DND-41 (cell line): Measurements from ENCODE around the gene EXOC4.
"Not testable (repeated sequence)": the region's sequence is repeated elsewhere in the genome, so short reads cannot be mapped to it uniquely, and the experiment has no call there.

ENCODE experiments used
- ATAC-seq: fragments of 200-7000 bp; cut with Tn5 transposase; 3 replicates; pipeline ENCODE4 v1.9.1; 2021; ENCODE audit warnings: low read depth; ENCODE audit not compliant: insufficient read depth
- DNase-seq: peaks from one replicate; pipeline ENCODE4 v3.0.0-alpha.2; 2020
- H2AFZ ChIP-seq: 2 replicates; pipeline ENCODE4 v1.6.0; 2012; ENCODE audit warnings: low read depth, low read length
- H3K27ac ChIP-seq: 2 replicates; pipeline ENCODE4 v1.5.1; 2012; ENCODE audit warnings: low read length, inconsistent platforms
- H3K27me3 ChIP-seq: fragments of 200-600 bp; sonication (generic); 2 replicates; pipeline ENCODE4 v1.6.0; 2012; ENCODE audit warnings: low read length, mild to moderate bottlenecking, inconsistent platforms; ENCODE audit not compliant: insufficient read depth, poor library complexity
- H3K36me3 ChIP-seq: 2 replicates; pipeline ENCODE4 v1.5.1; 2012; ENCODE audit warnings: low read length, inconsistent platforms; ENCODE audit not compliant: insufficient read depth
- H3K4me1 ChIP-seq: 2 replicates; pipeline ENCODE4 v1.5.1; 2012; ENCODE audit warnings: mild to moderate bottlenecking, low read length; ENCODE audit not compliant: insufficient read depth
- H3K4me2 ChIP-seq: 2 replicates; pipeline ENCODE4 v1.6.0; 2012; ENCODE audit warnings: mild to moderate bottlenecking, moderate library complexity, low read length, inconsistent platforms; ENCODE audit not compliant: insufficient read depth
- H3K4me3 ChIP-seq, 2 experiments: fragments of 200-600 bp in 1 of 2; shearing (Covaris generic) in 1 of 2; 2 replicates each; pipeline ENCODE4 v1.5.1; 2012 to 2016; ENCODE audit warnings: inconsistent platforms in 2 of 2, low read length in 2 of 2, mild to moderate bottlenecking in 2 of 2, low read depth in 1 of 2, moderate library complexity in 1 of 2
- H3K79me2 ChIP-seq: 2 replicates; pipeline ENCODE4 v1.6.0; 2012; ENCODE audit warnings: low read length, inconsistent platforms; ENCODE audit not compliant: insufficient read depth
- H3K9ac ChIP-seq: 2 replicates; pipeline ENCODE4 v1.6.0; 2012; ENCODE audit warnings: low read depth, mild to moderate bottlenecking, inconsistent platforms, low read length, moderate library complexity
- H3K9me3 ChIP-seq: 2 replicates; pipeline ENCODE4 v1.5.1; 2012; ENCODE audit warnings: low read length, moderate library complexity, mild to moderate bottlenecking, inconsistent platforms; ENCODE audit not compliant: insufficient read depth, severe bottlenecking
- H4K20me1 ChIP-seq: 2 replicates; pipeline ENCODE4 v1.6.0; 2012; ENCODE audit warnings: low read length; ENCODE audit not compliant: insufficient read depth
- EZH2 ChIP-seq: IDR thresholded peaks from 3 replicates; pipeline ENCODE4 v1.6.1; 2012; ENCODE audit warnings: borderline replicate concordance, low read depth, mild to moderate bottlenecking, moderate library complexity, low read length, inconsistent platforms; ENCODE audit not compliant: severe bottlenecking
- TF ChIP-seq, protein P1 (sequence below): IDR thresholded peaks from 2 replicates; pipeline ENCODE4 v1.5.1; 2012; ENCODE audit warnings: borderline replicate concordance, low read length, moderate library complexity, mild to moderate bottlenecking; ENCODE audit not compliant: poor library complexity, severe bottlenecking; ENCODE audit errors: extremely low read depth

EXOC4 gene

DNA sequence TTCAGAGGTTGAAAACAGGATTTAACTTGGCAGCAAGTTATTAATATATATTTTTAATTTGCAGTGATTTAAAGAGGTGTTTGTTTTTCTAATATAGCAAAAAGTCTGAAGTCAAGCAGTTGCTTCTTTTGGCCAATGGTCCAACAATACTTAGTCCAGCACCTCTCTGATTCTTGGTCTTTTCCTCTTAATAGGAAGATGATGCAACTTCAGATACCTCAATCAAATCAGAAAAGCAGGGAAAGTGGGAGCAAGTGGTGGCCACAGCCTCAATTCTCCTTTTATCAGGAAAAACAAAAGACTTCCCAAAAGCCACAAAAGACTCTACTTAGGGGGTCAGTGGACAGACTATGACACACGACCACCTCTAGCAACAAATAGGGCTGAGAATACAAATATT, 740.7 kb downstream of the EXOC4 start:
- no peak overlapping the region for H3K27ac ChIP-seq
- 0 out of 2 replicates have a peak, but pooled peaks cover 10% of the 10 kb centered on the region for H3K36me3 ChIP-seq
- H3K4me2 ChIP-seq, result no peak overlapping the region
- no peaks in the 10 kb centered on the region for H4K20me1 ChIP-seq
- TF ChIP-seq EZH2, result no peak
- TF ChIP-seq, protein P1, sequence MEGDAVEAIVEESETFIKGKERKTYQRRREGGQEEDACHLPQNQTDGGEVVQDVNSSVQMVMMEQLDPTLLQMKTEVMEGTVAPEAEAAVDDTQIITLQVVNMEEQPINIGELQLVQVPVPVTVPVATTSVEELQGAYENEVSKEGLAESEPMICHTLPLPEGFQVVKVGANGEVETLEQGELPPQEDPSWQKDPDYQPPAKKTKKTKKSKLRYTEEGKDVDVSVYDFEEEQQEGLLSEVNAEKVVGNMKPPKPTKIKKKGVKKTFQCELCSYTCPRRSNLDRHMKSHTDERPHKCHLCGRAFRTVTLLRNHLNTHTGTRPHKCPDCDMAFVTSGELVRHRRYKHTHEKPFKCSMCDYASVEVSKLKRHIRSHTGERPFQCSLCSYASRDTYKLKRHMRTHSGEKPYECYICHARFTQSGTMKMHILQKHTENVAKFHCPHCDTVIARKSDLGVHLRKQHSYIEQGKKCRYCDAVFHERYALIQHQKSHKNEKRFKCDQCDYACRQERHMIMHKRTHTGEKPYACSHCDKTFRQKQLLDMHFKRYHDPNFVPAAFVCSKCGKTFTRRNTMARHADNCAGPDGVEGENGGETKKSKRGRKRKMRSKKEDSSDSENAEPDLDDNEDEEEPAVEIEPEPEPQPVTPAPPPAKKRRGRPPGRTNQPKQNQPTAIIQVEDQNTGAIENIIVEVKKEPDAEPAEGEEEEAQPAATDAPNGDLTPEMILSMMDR, result no peak
- DNase-seq (no peak), ATAC-seq (no peak)
- H3K4me1 ChIP-seq, result no peaks in the 10 kb centered on the region
- H3K79me2 ChIP-seq, result no peaks in the 10 kb centered on the region
- no peak overlapping the region for H2AFZ ChIP-seq
- no peaks in the 10 kb centered on the region for H3K9me3 ChIP-seq
- no peak overlapping the region for H3K9ac ChIP-seq
- H3K27me3 ChIP-seq, result no peaks in the 10 kb centered on the region
- no peak overlapping the region for H3K4me3 ChIP-seq

- not testable (repeated sequence) for H3K4me3 ChIP-seq, H3K9me3 ChIP-seq, H3K79me2 ChIP-seq, H4K20me1 ChIP-seq, H3K9ac ChIP-seq, H3K4me1 ChIP-seq, H3K27ac ChIP-seq, H3K27me3 ChIP-seq, ATAC-seq, H2AFZ ChIP-seq, DNase-seq, H3K4me2 ChIP-seq
- H3K36me3 ChIP-seq, result peaks cover 10% of the 10 kb centered on the region; the same call in 1 of the 2 replicates
Measured at GRCh38 chr7:133994100-133994499, 741.2 kb downstream of the EXOC4 start.

DNA sequence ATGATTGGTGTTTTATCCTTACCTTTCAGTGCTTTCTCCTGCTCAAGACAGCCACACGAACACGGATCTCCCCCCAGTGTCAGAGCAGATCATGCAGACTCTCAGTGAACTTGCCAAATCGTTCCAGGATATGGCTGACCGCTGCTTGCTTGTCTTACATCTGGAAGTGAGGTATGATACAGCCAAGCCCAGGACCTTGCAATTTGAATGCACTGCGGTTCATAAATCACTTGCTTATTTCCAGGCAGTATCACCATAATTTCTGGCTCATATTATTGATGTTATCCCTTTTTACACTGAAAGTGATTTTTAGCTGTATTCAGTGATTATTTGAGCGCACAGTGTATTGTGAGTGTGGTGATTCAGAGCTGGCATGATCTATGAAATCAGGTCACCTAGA, 744.6 kb downstream of the EXOC4 start:
- no peaks in the 10 kb centered on the region for H3K27me3 ChIP-seq
- H3K4me3 ChIP-seq, result no peak overlapping the region
- TF ChIP-seq, protein P1, result no peak
- no peak for TF ChIP-seq EZH2
- no peaks in the 10 kb centered on the region for H4K20me1 ChIP-seq
- H3K36me3 ChIP-seq, result peaks cover 10% of the 10 kb centered on the region; the same call in 1 of the 2 replicates
- H2AFZ ChIP-seq, result no peak overlapping the region
- no peak overlapping the region for H3K4me2 ChIP-seq
- no peaks in the 10 kb centered on the region for H3K79me2 ChIP-seq
- no peak for DNase-seq
- H3K9me3 ChIP-seq, result no peaks in the 10 kb centered on the region
- H3K9ac ChIP-seq, result no peak overlapping the region
- no peak overlapping the region for H3K27ac ChIP-seq
- no peaks in the 10 kb centered on the region for H3K4me1 ChIP-seq
- no peak for ATAC-seq

- TF ChIP-seq, protein P1, result no peak
- no peak for TF ChIP-seq EZH2
- H3K27ac ChIP-seq, result no peak overlapping the region
- no peak for DNase-seq
Measured at GRCh38 chr7:133999178-133999577, 746.3 kb downstream of the EXOC4 start.

More at GRCh38 chr7:133999178-133999577, 746.3 kb downstream of the EXOC4 start:
- Histone ChIP-seq H3K27me3 (no peaks in the 10 kb centered on the region), H3K36me3 (peaks cover 10% of the 10 kb centered on the region; the same call in 1 of the 2 replicates), H3K9ac (no peak overlapping the region), H3K4me2 (no peak overlapping the region), H4K20me1 (no peaks in the 10 kb centered on the region), H3K4me1 (no peaks in the 10 kb centered on the region), H3K79me2 (no peaks in the 10 kb centered on the region), H3K9me3 (no peaks in the 10 kb centered on the region), H3K4me3 (no peak overlapping the region), H2AFZ (no peak overlapping the region)
- no peak for ATAC-seq
